Measurements from ENCODE around the gene WDR38. TPM values are rescaled to one million over a fixed set of nuclear protein-coding genes. Genes with fewer than 3 reads are reported as not detected.
A peak's percentile ranks its signal among the peaks of the same experiment; 100 is the strongest.

Gene WDR38
- total and polyA plus RNA-seq, 9 of the 15 experiments (the other 6 are each of a cell fraction or from before 2014, with no cell fraction given): not detected

- TF ChIP-seq ZNF785 (CRISPR knock-in tag; IDR thresholded peaks at IDR 0.05): no peak
- TF ChIP-seq RBFOX2 (IDR thresholded peaks at IDR 0.05; ENCODE audit: low read depth, low read length): peak; percentile 98
- TF ChIP-seq ZNF586 (CRISPR knock-in tag; conservative IDR thresholded peaks at IDR 0.05): no peak
- no peak for TF ChIP-seq ZNF311 (CRISPR knock-in tag; IDR thresholded peaks at IDR 0.05)
- TF ChIP-seq ZBTB34 (CRISPR knock-in tag; IDR thresholded peaks at IDR 0.05): no peak
- no peak for TF ChIP-seq ZFP1 (CRISPR knock-in tag; IDR thresholded peaks at IDR 0.05)
- no peak for TF ChIP-seq NBN (IDR thresholded peaks at IDR 0.05; ENCODE audit: low read depth)
- TF ChIP-seq, protein P1, sequence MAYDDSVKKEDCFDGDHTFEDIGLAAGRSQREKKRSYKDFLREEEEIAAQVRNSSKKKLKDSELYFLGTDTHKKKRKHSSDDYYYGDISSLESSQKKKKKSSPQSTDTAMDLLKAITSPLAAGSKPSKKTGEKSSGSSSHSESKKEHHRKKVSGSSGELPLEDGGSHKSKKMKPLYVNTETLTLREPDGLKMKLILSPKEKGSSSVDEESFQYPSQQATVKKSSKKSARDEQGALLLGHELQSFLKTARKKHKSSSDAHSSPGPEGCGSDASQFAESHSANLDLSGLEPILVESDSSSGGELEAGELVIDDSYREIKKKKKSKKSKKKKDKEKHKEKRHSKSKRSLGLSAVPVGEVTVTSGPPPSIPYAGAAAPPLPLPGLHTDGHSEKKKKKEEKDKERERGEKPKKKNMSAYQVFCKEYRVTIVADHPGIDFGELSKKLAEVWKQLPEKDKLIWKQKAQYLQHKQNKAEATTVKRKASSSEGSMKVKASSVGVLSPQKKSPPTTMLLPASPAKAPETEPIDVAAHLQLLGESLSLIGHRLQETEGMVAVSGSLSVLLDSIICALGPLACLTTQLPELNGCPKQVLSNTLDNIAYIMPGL (CRISPR knock-in tag; IDR thresholded peaks at IDR 0.05): no peak
- TF ChIP-seq ZNF217 (CRISPR knock-in tag; IDR thresholded peaks at IDR 0.05): no peak
- no peak for TF ChIP-seq ZNF318 (IDR thresholded peaks at IDR 0.05; ENCODE audit: borderline replicate concordance in 1 of 2, low read depth in 1 of 2)
- TF ChIP-seq, protein P2, sequence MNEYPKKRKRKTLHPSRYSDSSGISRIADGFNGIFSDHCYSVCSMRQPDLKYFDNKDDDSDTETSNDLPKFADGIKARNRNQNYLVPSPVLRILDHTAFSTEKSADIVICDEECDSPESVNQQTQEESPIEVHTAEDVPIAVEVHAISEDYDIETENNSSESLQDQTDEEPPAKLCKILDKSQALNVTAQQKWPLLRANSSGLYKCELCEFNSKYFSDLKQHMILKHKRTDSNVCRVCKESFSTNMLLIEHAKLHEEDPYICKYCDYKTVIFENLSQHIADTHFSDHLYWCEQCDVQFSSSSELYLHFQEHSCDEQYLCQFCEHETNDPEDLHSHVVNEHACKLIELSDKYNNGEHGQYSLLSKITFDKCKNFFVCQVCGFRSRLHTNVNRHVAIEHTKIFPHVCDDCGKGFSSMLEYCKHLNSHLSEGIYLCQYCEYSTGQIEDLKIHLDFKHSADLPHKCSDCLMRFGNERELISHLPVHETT (CRISPR knock-in tag; conservative IDR thresholded peaks at IDR 0.05 in 1 of 2, IDR thresholded peaks at IDR 0.05 in 1 of 2): peak in 1 of 2 experiments; percentile 78; a peak in 1 of 4 replicates
- TF ChIP-seq TAF7 (tag; IDR thresholded peaks at IDR 0.05): peak; percentile 46; the same call in 1 of the 2 replicates
Measured at GRCh38 chr9:124868511-124869465, 15.5 kb downstream of the WDR38 start (continued).

Measured in K562 (cell line).